Islet of Langerhans (tissue), 1 donor: ENCODE measurements around the gene PITHD1.
A peak's percentile ranks its signal among the peaks of the same experiment; 100 is the strongest.
"Not testable (repeated sequence)": the region's sequence is repeated elsewhere in the genome, so short reads cannot be mapped to it uniquely, and the experiment has no call there.

Experiments used
- FAIRE-seq: peaks from one replicate; lab custom pipeline; 2011; peaks lifted over from hg19 to GRCh38; lab: Jason Lieb, UNC

The PITHD1 gene

GRCh38 chr1:23774174-23774880 is 3.9 kb upstream of the PITHD1 start:
- FAIRE-seq: no peak

GRCh38 chr1:23776217-23776616 is 2.0 kb upstream of the PITHD1 start:
- no peak for FAIRE-seq

- FAIRE-seq: peak; percentile 65
Measured at GRCh38 chr1:23779826-23780371, 1.7 kb downstream of the PITHD1 start.

- FAIRE-seq: not testable (repeated sequence)
Measured at GRCh38 chr1:23783141-23783540, 4.9 kb downstream of the PITHD1 start.

GRCh38 chr1:23784846-23785245 is 6.6 kb downstream of the PITHD1 start:
- peak; percentile 38 for FAIRE-seq

GRCh38 chr1:23787701-23788100 is 9.5 kb downstream of the PITHD1 start:
- no peak for FAIRE-seq

- FAIRE-seq: no peak
Measured at GRCh38 chr1:23788695-23789094, 10.5 kb downstream of the PITHD1 start.

GRCh38 chr1:23790696-23791515 is 12.7 kb downstream of the PITHD1 start, which contains the start of gene LYPLA2:
LYPLA2 (plus strand) TSS chr1:23791145; CDS start chr1:23792683, 1,538 bp downstream.
- no peak for FAIRE-seq

GRCh38 chr1:23791516-23792047 is 13.4 kb downstream of the PITHD1 start:
- FAIRE-seq: no peak

GRCh38 chr1:23792151-23792945 is 14.1 kb downstream of the PITHD1 start:
- no peak for FAIRE-seq

GRCh38 chr1:23793018-23793781 is 15.0 kb downstream of the PITHD1 start:
- no peak for FAIRE-seq

GRCh38 chr1:23793861-23794731 is 15.9 kb downstream of the PITHD1 start:
- FAIRE-seq: no peak

GRCh38 chr1:23794732-23795182 is 16.5 kb downstream of the PITHD1 start:
- not testable (repeated sequence) for FAIRE-seq

- FAIRE-seq: no peak
Measured at GRCh38 chr1:23795676-23796465, 17.7 kb downstream of the PITHD1 start.

- no peak for FAIRE-seq
Measured at GRCh38 chr1:23796466-23797271, 18.5 kb downstream of the PITHD1 start.

GRCh38 chr1:23797478-23798448 is 19.5 kb downstream of the PITHD1 start:
- no peak for FAIRE-seq

GRCh38 chr1:23798662-23799142 is 20.5 kb downstream of the PITHD1 start:
- FAIRE-seq: no peak
